ENCODE data around the gene SBF2. TPM values are rescaled to one million over a fixed set of nuclear protein-coding genes. Genes with fewer than 3 reads are reported as not detected.

SBF2 gene
- total RNA-seq, 4 donors from 2014 or later = 44.6 to 59.4 (median 53.4) TPM

DNA sequence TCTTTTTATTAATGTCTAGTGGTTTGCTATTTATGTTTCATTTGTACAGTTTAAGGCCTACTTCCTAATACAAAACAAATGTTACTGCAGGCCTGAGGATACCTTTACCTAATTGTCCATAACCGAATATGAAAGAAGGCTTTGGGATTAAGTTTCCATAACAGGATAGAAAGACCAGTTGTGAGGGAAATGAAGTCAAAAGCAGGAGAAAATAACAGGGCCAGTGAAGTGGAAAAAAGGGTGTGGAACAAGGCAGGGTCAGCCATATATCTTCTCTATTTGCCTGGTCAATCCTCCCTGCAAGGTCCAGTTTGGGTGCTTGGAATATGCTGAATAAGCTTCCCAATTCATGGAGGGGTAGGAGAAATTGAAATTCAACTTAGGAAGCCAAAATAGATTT lies 418.6 kb downstream of the SBF2 start:
- WGBS = 64% methylated on average over 1 of the region's 1 CpG
- intact Hi-C loops (cut with DNase I) = no loop called here
- no peak for TF ChIP-seq POLR2AphosphoS5 (IDR thresholded peaks at IDR 0.05)
- TF ChIP-seq, protein P1, sequence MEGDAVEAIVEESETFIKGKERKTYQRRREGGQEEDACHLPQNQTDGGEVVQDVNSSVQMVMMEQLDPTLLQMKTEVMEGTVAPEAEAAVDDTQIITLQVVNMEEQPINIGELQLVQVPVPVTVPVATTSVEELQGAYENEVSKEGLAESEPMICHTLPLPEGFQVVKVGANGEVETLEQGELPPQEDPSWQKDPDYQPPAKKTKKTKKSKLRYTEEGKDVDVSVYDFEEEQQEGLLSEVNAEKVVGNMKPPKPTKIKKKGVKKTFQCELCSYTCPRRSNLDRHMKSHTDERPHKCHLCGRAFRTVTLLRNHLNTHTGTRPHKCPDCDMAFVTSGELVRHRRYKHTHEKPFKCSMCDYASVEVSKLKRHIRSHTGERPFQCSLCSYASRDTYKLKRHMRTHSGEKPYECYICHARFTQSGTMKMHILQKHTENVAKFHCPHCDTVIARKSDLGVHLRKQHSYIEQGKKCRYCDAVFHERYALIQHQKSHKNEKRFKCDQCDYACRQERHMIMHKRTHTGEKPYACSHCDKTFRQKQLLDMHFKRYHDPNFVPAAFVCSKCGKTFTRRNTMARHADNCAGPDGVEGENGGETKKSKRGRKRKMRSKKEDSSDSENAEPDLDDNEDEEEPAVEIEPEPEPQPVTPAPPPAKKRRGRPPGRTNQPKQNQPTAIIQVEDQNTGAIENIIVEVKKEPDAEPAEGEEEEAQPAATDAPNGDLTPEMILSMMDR (IDR thresholded peaks at IDR 0.05) = no peak
- TF ChIP-seq POLR2A (IDR thresholded peaks at IDR 0.05; ENCODE audit: low read depth) = no peak
- DNase-seq (ENCODE audit: extremely low spot score) = no peak
- no peak overlapping the region for H3K4me3 ChIP-seq
- H3K27me3 ChIP-seq = no peaks in the 10 kb centered on the region
- peaks cover 0 to 13% (median 5%) of the 10 kb centered on the region in 4 donors for H3K4me1 ChIP-seq
- no peaks in the 10 kb centered on the region for H3K9me3 ChIP-seq
- H3K27ac ChIP-seq (replicated peaks in 1 of 4) = no peak overlapping the region
- peaks cover 0 to 3% (median 0%) of the 10 kb centered on the region in 4 donors for H3K36me3 ChIP-seq

DNA sequence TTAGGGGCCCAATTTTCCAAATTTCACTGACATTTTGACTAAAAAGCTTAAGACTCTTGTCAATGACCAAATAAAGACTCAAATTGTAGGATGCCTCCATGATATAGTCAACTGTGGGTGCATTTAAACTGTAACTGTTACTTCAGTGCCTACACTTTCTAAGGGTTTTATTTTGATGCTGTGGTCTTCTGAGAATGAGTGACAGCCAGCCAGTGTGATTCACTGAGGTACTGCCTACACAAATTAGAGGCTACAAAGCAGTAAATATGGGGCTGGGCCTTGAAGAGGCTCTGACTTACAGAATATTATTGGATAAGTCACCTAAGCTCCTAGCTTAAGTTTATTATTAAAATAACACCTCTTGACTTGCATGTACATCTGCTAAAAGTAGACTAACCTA lies 419.6 kb downstream of the SBF2 start:
- H3K36me3 ChIP-seq = peaks cover 0 to 4% (median 0%) of the 10 kb centered on the region in 4 donors
- no peak overlapping the region for H3K4me3 ChIP-seq
- H3K9me3 ChIP-seq = no peaks in the 10 kb centered on the region
- no peaks in the 10 kb centered on the region for H3K27me3 ChIP-seq
- H3K4me1 ChIP-seq = peaks cover 0 to 13% (median 5%) of the 10 kb centered on the region in 4 donors
- DNase-seq (ENCODE audit: extremely low spot score) = no peak
- TF ChIP-seq, protein P1 (IDR thresholded peaks at IDR 0.05) = no peak
- TF ChIP-seq POLR2A (IDR thresholded peaks at IDR 0.05; ENCODE audit: low read depth) (no peak), POLR2AphosphoS5 (IDR thresholded peaks at IDR 0.05) (no peak), EP300 (IDR thresholded peaks at IDR 0.05) (no peak)
- intact Hi-C loops (cut with DNase I) = no loop called here
- H3K27ac ChIP-seq (replicated peaks in 1 of 4) = no peak overlapping the region

DNA sequence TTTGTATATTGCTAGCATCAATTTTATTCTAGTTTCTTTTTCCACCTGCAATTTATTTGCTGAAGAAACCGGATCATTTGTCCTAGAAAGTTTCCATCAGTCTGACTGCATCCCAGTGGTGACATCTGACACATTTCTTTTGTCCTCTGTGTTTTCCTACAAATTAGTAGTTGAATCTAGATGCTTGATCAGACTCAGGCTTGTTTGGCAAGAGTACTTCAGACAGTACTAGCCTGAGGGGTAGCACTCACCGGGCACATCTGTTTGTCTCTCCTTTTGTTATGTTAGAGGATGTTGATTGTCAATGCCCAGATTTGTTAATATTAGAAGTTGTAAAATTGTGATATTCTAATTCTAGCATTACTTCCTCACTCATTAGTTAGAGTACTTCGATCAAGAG lies 425.4 kb downstream of the SBF2 start:
- Histone ChIP-seq H3K9me3 (no peaks in the 10 kb centered on the region), H3K36me3 (peaks cover 0 to 4% (median 0%) of the 10 kb centered on the region in 4 donors), H3K27ac (replicated peaks in 1 of 4) (no peak overlapping the region), H3K27me3 (no peaks in the 10 kb centered on the region), H3K4me1 (no peaks in the 10 kb centered on the region), H3K4me3 (no peak overlapping the region)
- TF ChIP-seq EP300 (IDR thresholded peaks at IDR 0.05) (no peak), POLR2A (IDR thresholded peaks at IDR 0.05; ENCODE audit: low read depth) (no peak), POLR2AphosphoS5 (IDR thresholded peaks at IDR 0.05) (no peak)
- TF ChIP-seq, protein P1 (IDR thresholded peaks at IDR 0.05) = no peak
- 96% methylated on average over 3 of the region's 3 CpGs for WGBS
- intact Hi-C loops (cut with DNase I) = loop anchor here (10.0 kb wide), 1 partner anchor 436 kb away; the partner anchor contains the start of gene ADM
- DNase-seq (ENCODE audit: extremely low spot score) = no peak

DNA sequence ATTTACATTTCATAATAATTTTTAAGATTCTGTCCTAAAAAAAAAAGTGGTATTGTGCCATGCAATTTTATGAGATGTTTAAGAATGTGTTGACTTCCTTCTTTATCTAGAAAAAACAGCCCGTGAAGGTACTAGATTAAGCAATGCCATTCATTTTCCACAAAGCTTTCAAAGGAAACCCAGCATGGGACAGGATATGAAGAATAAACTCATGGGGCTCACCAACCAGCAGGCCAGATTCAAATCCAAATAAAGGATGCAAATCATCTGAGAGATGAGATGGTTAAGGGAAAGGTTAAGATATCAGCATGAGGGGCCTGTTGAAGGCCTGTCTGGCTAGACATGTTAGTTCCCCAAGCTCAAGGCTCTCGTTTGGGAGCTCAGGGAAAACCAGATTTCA lies 431.0 kb downstream of the SBF2 start:
- intact Hi-C loops (cut with DNase I) = loop anchor here (5.0 to 10.0 kb wide), 2 partner anchors 109 to 442 kb away; partner anchors contain the start of gene ADM
- WGBS = 71% methylated on average over 2 of the region's 2 CpGs
- DNase-seq (ENCODE audit: extremely low spot score) = no peak

More for the DNA sequence above, 431.0 kb downstream of the SBF2 start:
- Histone ChIP-seq H3K4me1 (peaks cover 4 to 17% (median 8%) of the 10 kb centered on the region in 4 donors), H3K4me3 (no peak overlapping the region), H3K36me3 (no peaks in the 10 kb centered on the region), H3K27ac (replicated peaks in 1 of 4) (no peak overlapping the region), H3K27me3 (no peaks in the 10 kb centered on the region), H3K9me3 (no peaks in the 10 kb centered on the region)
- TF ChIP-seq, protein P1 (IDR thresholded peaks at IDR 0.05) = no peak
- TF ChIP-seq POLR2AphosphoS5 (IDR thresholded peaks at IDR 0.05) (no peak), EP300 (IDR thresholded peaks at IDR 0.05) (no peak), POLR2A (IDR thresholded peaks at IDR 0.05; ENCODE audit: low read depth) (no peak)
